ENCODE measurements around the gene ATP6V1G3.
"Not testable (repeated sequence)": the region's sequence is repeated elsewhere in the genome, so short reads cannot be mapped to it uniquely, and the experiment has no call there.

ATP6V1G3 gene

GRCh38 chr1:198541737-198542136, 1.3 kb upstream of the ATP6V1G3 start:
- no peak for DNase-seq

DNA sequence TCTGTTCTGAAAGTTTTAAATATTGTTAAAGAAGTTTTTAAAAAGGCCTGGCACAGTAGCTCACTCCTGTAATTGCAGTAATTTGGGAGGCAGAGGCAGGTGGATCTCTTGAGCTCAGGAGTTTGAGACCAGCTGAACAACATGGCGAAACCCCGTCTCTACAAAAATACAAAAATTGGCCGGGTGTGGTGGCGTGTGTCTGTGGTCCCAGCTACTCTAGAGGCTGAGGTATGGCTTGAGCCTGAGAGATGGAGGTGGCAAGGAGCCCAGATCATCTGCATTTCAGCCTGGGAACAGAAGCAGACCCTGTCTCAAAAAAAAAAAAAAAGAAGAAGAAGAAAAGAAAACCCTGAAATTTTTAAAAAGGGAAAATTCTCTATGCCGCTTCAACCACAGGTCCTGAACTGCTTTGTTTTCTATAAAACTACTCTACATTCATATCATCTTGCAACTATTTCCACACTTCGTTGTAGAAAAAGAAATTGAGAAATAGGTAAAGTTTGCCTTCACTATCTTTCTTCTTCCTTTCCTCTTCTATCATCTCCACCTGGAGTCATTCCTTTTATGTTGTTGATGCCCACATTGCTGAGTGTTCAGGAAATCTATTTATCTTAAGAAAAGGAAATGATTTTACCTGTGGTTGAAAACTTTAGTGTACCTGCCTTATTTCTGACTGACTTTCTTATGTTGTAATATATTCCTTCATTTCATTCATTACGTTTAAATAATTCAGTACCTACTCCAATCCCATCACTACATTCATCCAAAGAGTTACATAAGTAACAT, 1.7 kb downstream of the ATP6V1G3 start:
- DNase-seq: no peak

DNA sequence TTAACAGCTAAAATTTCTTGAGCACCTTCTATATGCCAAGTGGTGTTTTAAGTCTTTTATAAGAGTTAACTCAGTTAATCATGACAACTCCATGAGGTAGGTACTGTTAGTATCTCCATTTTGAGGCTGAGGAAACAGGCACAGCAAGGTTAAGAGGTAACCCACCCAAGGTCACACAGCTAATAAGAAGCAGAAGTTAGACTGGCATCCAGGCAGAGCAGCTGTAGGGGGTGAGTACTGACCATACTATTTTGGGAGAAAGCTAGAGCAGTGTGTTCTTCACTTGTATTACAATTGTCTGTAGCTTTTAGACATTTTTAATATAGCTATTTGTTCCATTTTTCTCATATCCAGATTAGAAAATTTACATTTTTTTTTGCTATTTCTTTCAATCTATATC, 4.8 kb downstream of the ATP6V1G3 start:
- DNase-seq: no peak

GRCh38 chr1:198534548-198535418, 5.7 kb downstream of the ATP6V1G3 start:
- DNase-seq: no peak

DNA sequence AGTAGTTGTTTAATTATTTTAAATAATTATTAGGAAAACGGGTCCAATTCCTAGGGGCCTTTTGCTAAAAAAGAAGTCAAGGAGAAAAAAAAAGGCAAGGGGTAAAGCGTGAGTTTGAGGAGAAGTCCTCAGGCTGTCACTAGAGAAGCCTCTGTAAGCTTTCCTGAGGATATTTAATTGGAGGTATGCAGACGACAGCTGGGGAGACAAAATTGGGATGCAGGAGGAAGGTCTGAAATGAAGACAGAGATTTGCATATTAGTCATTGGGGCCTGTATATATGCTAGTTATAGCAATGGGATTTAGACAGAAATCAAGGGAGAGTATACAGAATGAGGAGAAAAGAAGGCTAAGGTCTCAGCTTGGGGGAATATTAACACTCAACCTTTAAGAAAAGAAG, 8.6 kb downstream of the ATP6V1G3 start:
- DNase-seq: no peak

DNA sequence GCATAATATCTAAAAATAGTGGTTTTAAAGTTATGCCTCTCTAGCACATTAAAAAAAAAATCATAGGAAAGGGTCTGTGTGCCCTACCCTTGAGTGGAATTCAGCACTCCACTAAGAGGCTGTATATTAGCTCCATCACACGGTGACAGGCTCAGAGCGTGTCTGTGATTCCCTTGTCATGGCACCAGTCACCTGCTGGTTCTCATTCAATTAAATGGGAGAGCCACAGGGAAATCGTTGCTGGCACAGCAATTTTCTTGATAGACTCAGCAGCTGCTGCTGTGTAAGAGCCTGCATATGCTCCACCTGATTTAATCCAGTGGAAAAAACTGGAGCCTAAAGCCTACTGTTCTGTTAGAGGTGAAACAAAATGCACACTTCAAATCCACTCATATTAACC, 9.5 kb downstream of the ATP6V1G3 start:
- no peak for DNase-seq

DNA sequence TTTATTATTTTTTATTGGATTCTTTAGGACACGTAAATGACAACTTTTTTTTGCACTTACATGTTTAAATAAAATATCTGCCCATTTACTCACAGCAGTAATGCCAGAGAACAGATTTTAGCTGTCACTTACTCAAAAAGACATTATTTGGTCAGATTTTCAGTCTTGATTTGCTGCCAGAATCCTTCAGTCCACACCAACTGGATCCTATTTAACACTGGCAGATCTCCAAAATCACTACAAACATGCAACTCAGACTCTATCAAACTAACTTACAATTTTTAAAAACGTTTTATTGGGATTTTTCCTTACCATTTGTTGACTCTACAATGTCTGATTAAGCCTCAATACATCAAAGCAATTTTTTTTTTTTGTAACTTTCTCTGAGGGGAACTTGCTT, 11.1 kb downstream of the ATP6V1G3 start:
- no peak for DNase-seq

DNA sequence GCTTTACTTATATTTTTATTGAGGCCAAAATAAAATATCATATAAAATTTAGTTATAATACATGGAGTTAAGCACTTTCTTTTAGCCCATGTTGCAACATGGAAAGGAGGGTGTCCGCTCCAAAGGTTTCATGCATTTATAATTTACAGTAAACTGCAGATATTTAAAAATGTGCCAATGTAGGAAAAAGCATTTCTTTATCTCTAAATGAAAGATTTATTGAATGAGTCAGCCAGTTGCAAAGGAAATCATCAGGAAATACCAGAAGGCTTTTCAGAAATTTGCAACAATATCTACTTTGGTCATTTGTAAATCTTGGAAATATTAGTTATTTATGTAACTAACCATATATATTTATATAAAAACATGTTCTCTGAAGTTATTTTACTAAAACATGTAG, 12.1 kb downstream of the ATP6V1G3 start:
- no peak for DNase-seq

DNA sequence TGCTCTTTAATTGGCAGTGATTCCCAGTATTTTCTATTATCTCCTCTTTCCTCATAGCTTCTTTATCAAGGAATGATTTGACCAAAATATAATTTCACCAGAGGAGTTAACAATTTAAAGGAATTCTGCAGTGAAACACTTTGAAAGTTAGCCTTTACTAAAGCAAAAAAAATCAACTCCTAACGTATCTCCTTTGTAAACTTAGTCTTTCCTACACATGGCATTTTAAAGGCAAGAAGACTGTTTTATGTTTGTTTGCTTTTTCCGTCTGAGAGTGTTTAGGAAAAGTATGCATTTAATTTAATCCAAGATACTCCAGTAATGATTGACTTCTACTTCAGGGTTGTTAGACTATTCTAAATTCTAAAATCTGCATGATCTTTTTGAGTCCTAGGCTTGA, 15.9 kb downstream of the ATP6V1G3 start:
- no peak for DNase-seq

GRCh38 chr1:198524127-198524526, 16.4 kb downstream of the ATP6V1G3 start:
- DNase-seq: not testable (repeated sequence)

GRCh38 chr1:198523182-198523950, 17.1 kb downstream of the ATP6V1G3 start:
- no peak for DNase-seq

DNA sequence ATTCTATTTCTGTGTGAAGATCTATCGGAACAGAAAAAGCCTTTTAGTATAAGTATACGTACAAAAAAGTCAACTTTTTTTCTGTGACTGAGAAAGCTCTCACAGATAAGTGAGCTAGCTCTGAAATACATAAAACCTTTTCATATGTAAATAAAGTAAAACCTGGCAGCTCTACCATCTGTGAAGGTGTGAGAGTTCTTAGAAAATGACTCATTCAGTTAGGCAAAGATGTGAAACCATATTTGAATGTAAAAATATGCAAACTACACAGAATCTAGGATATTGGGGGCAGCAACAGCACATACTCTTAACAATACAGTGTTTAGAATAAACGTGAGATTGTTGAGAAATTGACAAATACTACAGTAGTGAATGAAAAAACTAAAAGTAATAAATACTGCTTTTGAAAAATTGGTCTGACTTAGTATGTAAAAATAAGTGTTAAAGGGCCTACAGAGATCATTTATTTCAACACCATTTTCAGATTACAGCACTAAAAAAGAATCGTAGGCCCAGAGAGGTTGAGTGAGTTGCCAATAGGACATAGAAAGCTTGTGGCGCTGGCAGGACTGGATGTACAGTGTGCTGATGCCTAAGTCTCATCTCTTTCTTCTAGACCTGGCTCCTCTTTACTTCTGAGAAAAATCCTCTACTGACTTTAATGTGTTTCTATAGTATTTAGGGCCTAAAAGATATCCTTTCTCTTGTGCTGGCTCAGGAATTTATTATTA, 19.8 kb downstream of the ATP6V1G3 start:
- no peak for DNase-seq

DNA sequence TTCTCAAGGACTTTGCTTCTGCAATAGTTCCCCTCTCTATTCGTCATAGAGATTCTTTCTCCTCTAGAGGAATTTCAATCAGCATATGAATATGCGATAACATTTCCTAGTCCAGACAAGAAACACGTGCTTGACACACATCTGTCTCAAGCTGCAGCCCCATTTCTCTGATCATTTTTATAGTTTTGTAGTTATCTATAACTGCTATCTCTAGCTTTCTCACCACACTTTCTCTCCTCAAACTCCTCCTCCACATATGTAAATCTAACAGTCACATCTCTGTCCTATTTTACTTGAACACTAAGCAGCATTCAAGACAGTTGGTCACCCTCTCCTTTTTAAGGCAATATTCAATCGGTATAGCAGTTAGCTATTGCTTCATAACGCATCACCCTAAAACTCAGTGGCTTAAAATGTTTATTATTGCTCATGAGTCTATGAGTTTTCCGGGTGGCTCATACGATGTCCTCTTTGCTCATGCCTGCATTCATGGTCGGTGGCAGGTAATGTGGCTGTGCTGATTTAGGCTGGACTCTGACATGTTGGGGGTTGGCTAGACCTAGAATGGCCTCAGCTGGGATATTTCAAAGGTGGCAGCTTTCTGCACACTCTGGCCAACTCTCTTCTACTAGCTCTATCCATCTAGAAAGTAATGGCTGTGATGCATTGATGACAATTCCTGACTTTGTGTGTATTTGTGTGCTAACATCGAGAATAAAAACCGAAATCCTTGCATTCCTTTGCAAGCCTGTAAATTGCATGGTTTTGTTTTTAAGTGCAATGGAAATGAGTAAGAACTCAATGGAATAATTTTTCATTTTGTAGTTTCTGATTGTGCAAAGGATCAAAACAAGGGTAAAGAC, 20.6 kb downstream of the ATP6V1G3 start:
- DNase-seq: no peak

DNA sequence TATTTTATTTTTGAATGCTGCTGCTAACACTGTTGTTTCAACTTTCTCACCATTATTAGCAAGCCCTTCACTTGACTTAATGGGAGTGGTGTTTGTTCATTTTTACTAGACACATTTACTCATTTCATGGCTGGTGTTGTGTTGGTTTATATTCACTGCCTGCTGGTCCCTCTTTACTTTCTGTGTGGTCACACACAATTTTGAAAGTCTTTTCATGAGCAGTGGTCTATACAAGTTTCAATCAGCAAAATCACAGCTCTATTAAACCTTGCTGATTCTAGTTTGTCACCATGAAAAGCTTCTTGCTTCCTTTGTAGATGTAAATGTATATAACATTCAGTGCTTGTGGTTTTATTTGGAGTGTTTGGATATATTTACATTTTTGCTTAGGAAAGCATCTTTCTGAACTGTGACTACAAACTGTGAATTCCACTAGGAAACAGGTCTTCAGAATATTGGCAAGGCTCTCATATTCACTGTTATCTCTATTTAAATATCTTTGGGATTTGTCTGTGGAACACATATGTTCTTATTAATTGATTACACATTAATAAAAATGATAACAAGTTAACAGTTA, 22.8 kb downstream of the ATP6V1G3 start:
- DNase-seq: no peak

DNA sequence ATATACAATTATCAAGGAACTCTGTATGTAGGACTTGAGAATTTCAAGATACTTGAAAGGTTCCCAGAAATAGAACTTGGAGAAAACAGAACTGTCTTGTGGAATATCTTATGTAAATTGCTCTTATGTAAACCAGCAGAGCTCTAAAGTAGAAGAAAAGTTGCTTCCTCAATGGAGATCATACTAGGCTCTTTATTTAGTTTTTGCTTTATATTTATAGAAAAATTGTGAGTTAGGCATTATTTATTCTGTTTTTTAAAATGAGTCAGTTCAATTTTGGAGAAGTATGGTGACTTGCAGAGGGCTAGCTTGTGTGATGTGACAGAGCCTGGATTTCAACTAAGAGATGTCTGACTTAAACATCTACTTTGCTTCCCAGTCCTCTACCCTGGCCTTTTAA, 40.4 kb downstream of the ATP6V1G3 start:
- no peak for DNase-seq

- DNase-seq: no peak
Measured at GRCh38 chr1:198499588-198499987, 40.9 kb downstream of the ATP6V1G3 start.

- DNase-seq: no peak
Measured at GRCh38 chr1:198498881-198499280, 41.6 kb downstream of the ATP6V1G3 start.

- no peak for DNase-seq
Measured at GRCh38 chr1:198498103-198498385, 42.4 kb downstream of the ATP6V1G3 start.

DNA sequence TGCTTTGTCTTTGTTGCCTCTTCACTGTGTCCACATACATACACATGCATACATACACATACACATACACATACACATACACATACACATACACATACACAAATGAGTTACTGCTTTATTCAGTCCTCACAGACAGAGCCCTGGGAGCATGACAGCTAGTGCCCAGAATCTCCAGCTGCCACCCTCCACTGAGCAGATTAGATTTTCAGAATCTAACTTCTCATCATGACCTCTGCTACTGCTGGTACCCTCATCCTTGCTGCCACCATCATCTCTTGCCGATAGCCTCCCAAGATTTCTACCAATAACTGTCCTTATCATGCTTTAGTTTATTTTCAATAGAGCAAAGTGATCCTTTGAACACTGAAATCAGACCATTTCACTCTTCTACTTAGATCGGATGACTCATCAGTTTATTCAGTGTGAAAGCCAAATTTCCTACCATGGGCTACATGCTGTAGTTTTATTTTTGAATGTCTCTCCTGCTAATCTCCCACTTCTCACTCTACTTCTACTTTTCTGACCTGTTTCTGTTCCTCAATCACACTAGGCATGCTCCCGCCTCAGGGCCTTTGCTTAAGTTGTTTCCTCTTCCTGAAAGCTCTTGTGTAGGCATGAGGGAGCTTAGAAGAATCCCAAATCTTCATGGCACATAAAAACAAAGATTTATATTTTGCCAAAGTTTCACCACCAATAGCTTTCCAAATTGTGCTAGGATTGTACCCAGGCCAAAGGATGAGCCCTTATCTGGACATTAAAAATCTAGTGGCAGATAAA, 43.0 kb downstream of the ATP6V1G3 start:
- no peak for DNase-seq

GRCh38 chr1:198496216-198497143, 44.0 kb downstream of the ATP6V1G3 start:
- no peak for DNase-seq
